Epithelial cell of proximal tubule (primary cell): Measurements from ENCODE around the gene LHX3. TPM values are rescaled to one million over a fixed set of nuclear protein-coding genes. Genes with fewer than 3 reads are reported as not detected.

ENCODE experiments used
- DNase-seq: peaks from one replicate; pipeline ENCODE4 v3.0.0-alpha.2; 2011; ENCODE audit warnings: low read depth
- H3K4me3 ChIP-seq: 2 replicates; pipeline ENCODE4 v1.5.1; 2011; ENCODE audit warnings: low read depth, mild to moderate bottlenecking, low read length
- total RNA-seq: library from RNA; depleted of rRNA; stranded (reverse); fragments of >200 nt; gene quantifications from 2 replicates; pipeline ENCODE4 v1.2.3, GENCODE V29; 2015
- TF ChIP-seq, protein P1 (sequence below): conservative IDR thresholded peaks from 2 replicates; pipeline ENCODE4 v1.5.1; 2012; ENCODE audit warnings: low read depth, mild to moderate bottlenecking, low read length

LHX3 gene
- total RNA-seq, 1 donor from 2014 or later: not detected

GRCh38 chr9:136210276-136210675, 5.3 kb upstream of the LHX3 start:
- H3K4me3 ChIP-seq: no peak overlapping the region
- DNase-seq: no peak
- TF ChIP-seq, protein P1, sequence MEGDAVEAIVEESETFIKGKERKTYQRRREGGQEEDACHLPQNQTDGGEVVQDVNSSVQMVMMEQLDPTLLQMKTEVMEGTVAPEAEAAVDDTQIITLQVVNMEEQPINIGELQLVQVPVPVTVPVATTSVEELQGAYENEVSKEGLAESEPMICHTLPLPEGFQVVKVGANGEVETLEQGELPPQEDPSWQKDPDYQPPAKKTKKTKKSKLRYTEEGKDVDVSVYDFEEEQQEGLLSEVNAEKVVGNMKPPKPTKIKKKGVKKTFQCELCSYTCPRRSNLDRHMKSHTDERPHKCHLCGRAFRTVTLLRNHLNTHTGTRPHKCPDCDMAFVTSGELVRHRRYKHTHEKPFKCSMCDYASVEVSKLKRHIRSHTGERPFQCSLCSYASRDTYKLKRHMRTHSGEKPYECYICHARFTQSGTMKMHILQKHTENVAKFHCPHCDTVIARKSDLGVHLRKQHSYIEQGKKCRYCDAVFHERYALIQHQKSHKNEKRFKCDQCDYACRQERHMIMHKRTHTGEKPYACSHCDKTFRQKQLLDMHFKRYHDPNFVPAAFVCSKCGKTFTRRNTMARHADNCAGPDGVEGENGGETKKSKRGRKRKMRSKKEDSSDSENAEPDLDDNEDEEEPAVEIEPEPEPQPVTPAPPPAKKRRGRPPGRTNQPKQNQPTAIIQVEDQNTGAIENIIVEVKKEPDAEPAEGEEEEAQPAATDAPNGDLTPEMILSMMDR: no peak

DNA sequence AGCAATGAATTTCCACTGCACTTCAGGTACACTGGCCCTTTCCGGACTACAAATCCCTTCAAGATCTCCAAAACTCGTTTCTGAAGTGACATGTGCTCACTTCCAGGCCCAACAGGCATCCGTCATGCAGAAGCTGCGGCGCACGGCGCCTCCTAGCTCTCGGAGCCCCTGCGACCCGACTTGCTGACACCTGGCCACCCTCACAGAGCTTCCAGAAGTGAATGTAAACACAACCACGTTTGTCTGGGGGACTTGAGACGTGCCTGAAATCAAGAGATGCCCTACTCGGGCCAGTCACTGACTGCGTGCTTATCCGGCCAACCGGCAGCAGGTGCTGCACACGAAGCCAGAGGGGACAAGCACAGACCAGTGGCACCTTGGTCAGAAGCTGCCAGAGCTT, 4.9 kb upstream of the LHX3 start:
- H3K4me3 ChIP-seq: no peak overlapping the region
- TF ChIP-seq, protein P1: no peak
- no peak for DNase-seq

- no peak for DNase-seq
- TF ChIP-seq, protein P1: no peak
These were observed 4.3 kb upstream of the LHX3 start for GRCh38 chr9:136209232-136209631.

DNA sequence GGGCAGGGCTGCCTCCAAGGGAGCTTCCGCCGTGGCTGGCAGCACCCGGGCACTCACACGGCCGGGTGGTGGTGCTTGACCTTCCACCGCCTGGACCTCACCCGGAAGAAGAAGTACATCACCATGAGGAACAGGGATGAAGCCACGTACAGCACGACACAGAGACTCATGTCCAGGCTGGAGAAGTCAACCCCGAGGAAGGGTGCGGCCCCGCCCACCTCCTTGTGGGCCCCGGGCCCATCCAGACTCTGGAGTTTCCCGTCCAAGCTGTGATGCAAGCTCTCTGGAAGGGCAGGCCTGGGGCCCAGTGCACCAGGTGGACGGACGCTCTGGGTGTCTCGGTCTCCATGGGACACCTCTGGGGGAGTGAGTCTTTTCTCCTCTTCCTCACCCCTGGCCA, 3.7 kb upstream of the LHX3 start:
- no peak for DNase-seq
- TF ChIP-seq, protein P1: no peak
- H3K4me3 ChIP-seq: no peak overlapping the region

More at GRCh38 chr9:136209232-136209631, 4.3 kb upstream of the LHX3 start:
- no peak overlapping the region for H3K4me3 ChIP-seq

- TF ChIP-seq, protein P1: no peak
- DNase-seq: no peak
- no peak overlapping the region for H3K4me3 ChIP-seq
These were observed 2.7 kb upstream of the LHX3 start for GRCh38 chr9:136207616-136208015.

DNA sequence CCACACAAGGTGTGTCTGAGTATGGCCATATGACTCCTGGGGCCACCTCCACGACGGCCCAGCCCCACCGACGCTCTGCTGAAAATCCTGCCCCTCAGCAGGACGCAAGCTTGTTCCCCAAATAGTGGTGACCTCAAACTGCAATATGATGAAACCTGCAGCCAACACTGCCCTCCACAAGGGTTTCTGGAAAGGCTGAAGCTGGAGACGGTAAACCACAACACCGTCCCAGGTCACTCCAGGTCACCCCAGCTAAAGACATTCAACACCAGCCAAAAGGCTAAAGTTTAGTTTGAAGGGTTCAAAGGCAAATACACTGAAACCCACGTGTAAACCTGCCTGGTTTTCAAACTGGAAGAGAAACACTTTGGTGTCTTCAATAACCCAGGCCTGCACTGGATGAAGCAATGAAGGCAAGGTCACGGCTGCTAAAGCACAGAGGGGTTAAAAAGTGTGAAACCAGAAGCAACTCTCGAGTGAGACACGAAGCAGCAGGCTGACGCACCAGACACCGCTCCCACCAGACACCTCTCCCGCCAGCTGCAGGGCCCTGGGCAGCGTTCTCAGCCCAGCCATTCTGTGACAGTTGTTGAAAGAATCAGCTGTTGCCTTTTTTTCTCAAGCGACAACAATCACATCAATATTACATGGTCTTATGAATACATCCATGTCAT, 1.8 kb upstream of the LHX3 start:
- H3K4me3 ChIP-seq: no peak overlapping the region
- TF ChIP-seq, protein P1: no peak
- no peak for DNase-seq

DNA sequence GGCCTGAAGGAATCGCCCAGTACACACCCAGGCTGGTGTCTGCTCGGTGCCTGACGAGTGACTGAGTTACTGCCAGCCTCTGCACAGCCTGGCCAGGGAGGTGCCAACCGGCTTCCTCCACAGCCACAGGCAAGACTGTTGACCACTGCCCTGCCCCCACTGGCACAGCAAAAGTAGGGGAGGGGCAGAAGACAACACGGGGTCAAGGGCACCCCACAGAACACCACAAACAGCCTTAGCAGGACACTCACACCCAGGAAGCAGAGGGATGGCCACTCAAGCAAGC, 722 bp upstream of the LHX3 start:
- TF ChIP-seq, protein P1: no peak
- no peak overlapping the region for H3K4me3 ChIP-seq
- DNase-seq: no peak
